SK-N-SH (cell line): ENCODE data around the gene P2RX5. TPM values are rescaled to one million over a fixed set of nuclear protein-coding genes. Genes with fewer than 3 reads are reported as not detected.
A peak's percentile ranks its signal among the peaks of the same experiment; 100 is the strongest.

ENCODE experiments used
- CTCF ChIA-PET: fragments of 300-600, 350-600 bp; formaldehyde crosslinking; extraction: SDS; loops from one replicate; lab custom pipeline; 2021; lab: Yijun Ruan, JAX
- POLR2A ChIA-PET: fragments of 350-600 bp; sonication (Branson Sonifier 250); formaldehyde crosslinking; extraction: SDS; loops from one replicate; lab custom pipeline; 2020; ENCODE audit warnings: antibody characterized with exemption, inconsistent platforms; lab: Yijun Ruan, JAX
- DNase-seq: peaks from one replicate; pipeline ENCODE4 v3.0.0; 2012
- H2AFZ ChIP-seq: fragments of 200-600 bp; sonication (generic); 2 replicates; pipeline ENCODE4 v1.8.1; 2016; ENCODE audit warnings: antibody characterized with exemption, mild to moderate bottlenecking, low read depth
- H3F3A ChIP-seq: fragments of 200-600 bp; sonication (generic); replicated peaks from 2 replicates; pipeline ENCODE3; 2016; ENCODE audit warnings: antibody characterized with exemption, mild to moderate bottlenecking; ENCODE audit not compliant: insufficient read depth
- H3K27ac ChIP-seq, 2 experiments: fragments of 200-500 bp in 1 of 2; fragments of 200-600 bp in 1 of 2; sonication (Bioruptor generic) in 1 of 2; sonication (generic), shearing (Covaris generic) in 1 of 2; 2 replicates each; pipeline versions ENCODE4 v1.5.1 to v1.6.1; 2014 to 2016; ENCODE audit warnings: low read depth in 2 of 2, inconsistent platforms in 1 of 2, low read length in 1 of 2, mild to moderate bottlenecking in 1 of 2, mixed read lengths in 1 of 2
- H3K27me3 ChIP-seq: fragments of 200-600 bp; sonication (generic), shearing (Covaris generic); 2 replicates; pipeline ENCODE4 v1.6.1; 2016; ENCODE audit warnings: mixed run types; ENCODE audit not compliant: insufficient read depth
- H3K36me3 ChIP-seq, 2 experiments: fragments of 200-500 bp in 1 of 2; fragments of 200-600 bp in 1 of 2; sonication (Bioruptor generic) in 1 of 2; sonication (generic) in 1 of 2; replicated peaks in 1 of 2; 2 replicates each; pipeline versions ENCODE3 to v1.5.1; 2014 to 2016; ENCODE audit warnings: low read length in 1 of 2, mild to moderate bottlenecking in 1 of 2; ENCODE audit not compliant: insufficient read depth in 2 of 2, control insufficient read depth in 1 of 2
- H3K4me1 ChIP-seq, 2 experiments: fragments of 200-500 bp in 1 of 2; fragments of 200-600 bp in 1 of 2; sonication (Bioruptor generic) in 1 of 2; sonication (generic), shearing (Covaris generic) in 1 of 2; 2 replicates each; pipeline versions ENCODE4 v1.5.1 to v1.6.1; 2014 to 2016; ENCODE audit warnings: low read depth in 1 of 2, low read length in 1 of 2, mixed run types in 1 of 2; ENCODE audit not compliant: insufficient read depth in 2 of 2, control insufficient read depth in 1 of 2
- H3K4me2 ChIP-seq: fragments of 200-600 bp; sonication (generic), shearing (Covaris generic); 2 replicates; pipeline ENCODE4 v1.6.1; 2017; ENCODE audit warnings: mixed run types
- H3K4me3 ChIP-seq, 2 experiments: fragments of 200-500 bp in 1 of 2; fragments of 200-600 bp in 1 of 2; sonication (Bioruptor generic) in 1 of 2; sonication (generic), shearing (Covaris generic) in 1 of 2; 2 replicates each; pipeline versions ENCODE4 v1.5.1 to v1.8.1; 2014 to 2016; ENCODE audit warnings: low read depth in 2 of 2, inconsistent platforms in 1 of 2, low read length in 1 of 2, mild to moderate bottlenecking in 1 of 2, mixed read lengths in 1 of 2, moderate library complexity in 1 of 2
- H3K79me2 ChIP-seq: fragments of 200-600 bp; sonication (generic); 2 replicates; pipeline ENCODE4 v1.8.1; 2017; ENCODE audit warnings: mild to moderate bottlenecking; ENCODE audit not compliant: insufficient read depth
- H3K9ac ChIP-seq: fragments of 200-600 bp; sonication (generic); 2 replicates; pipeline ENCODE4 v1.6.1; 2017; ENCODE audit warnings: mixed run types
- H3K9me2 ChIP-seq: fragments of 200-600 bp; sonication (generic); 2 replicates; pipeline ENCODE4 v1.6.1; 2017; ENCODE audit warnings: mixed run types
- H3K9me3 ChIP-seq: fragments of 200-600 bp; sonication (generic); 2 replicates; pipeline ENCODE4 v1.6.1; 2017; ENCODE audit warnings: mixed run types, mild to moderate bottlenecking, moderate library complexity
- H4K20me1 ChIP-seq: fragments of 200-600 bp; sonication (generic); 2 replicates; pipeline ENCODE4 v1.6.1; 2017; ENCODE audit warnings: mild to moderate bottlenecking, mixed run types; ENCODE audit not compliant: insufficient read depth
- CHD2 ChIP-seq: fragments of 150-350 bp; IDR thresholded peaks from 2 replicates; pipeline ENCODE4 v1.6.1; 2018; ENCODE audit warnings: low read length; ENCODE audit not compliant: partially characterized antibody
- EZH2phosphoT487 ChIP-seq: fragments of 200-600 bp; sonication (generic); IDR thresholded peaks from 2 replicates; pipeline ENCODE4 v1.6.1; 2017; ENCODE audit warnings: low read depth, mixed run types, mild to moderate bottlenecking, antibody characterized with exemption, moderate library complexity, borderline replicate concordance
- FOSL2 ChIP-seq: IDR thresholded peaks from 2 replicates; pipeline ENCODE4 v1.4.0; 2012; ENCODE audit warnings: low read depth, mild to moderate bottlenecking, moderate library complexity, borderline replicate concordance
- FOXJ3 ChIP-seq: sonication (generic); formaldehyde crosslinking; IDR thresholded peaks from 2 replicates; pipeline ENCODE4 v1.5.1; 2020; ENCODE audit warnings: mild to moderate bottlenecking, missing genetic modification reagents
- FOXM1 ChIP-seq: IDR thresholded peaks from 2 replicates; pipeline ENCODE4 v1.4.0; 2012; ENCODE audit warnings: low read depth, mild to moderate bottlenecking
- GABPA ChIP-seq: IDR thresholded peaks from 2 replicates; pipeline ENCODE4 v1.4.0; 2012; ENCODE audit warnings: low read depth, mild to moderate bottlenecking
- GATA2 ChIP-seq: sonication (generic); formaldehyde crosslinking; IDR thresholded peaks from 2 replicates; pipeline ENCODE4 v1.5.0; 2020; ENCODE audit warnings: mild to moderate bottlenecking, missing genetic modification reagents
- MXI1 ChIP-seq: IDR thresholded peaks from 2 replicates; pipeline ENCODE4 v1.6.1; 2012; ENCODE audit warnings: mild to moderate bottlenecking, low read depth, low read length, improper control_type of control experiment
- NFIC ChIP-seq: IDR thresholded peaks from 2 replicates; pipeline ENCODE4 v1.4.0; 2012; ENCODE audit warnings: borderline replicate concordance
- RCOR1 ChIP-seq: fragments of 150-350 bp; IDR thresholded peaks from 2 replicates; pipeline ENCODE4 v1.6.1; 2017; ENCODE audit warnings: antibody characterized with exemption, low read length
- SMC3 ChIP-seq: IDR thresholded peaks from 2 replicates; pipeline ENCODE4 v1.6.1; 2012; ENCODE audit warnings: low read depth, low read length, improper control_type of control experiment
- TEAD4 ChIP-seq: IDR thresholded peaks from 2 replicates; pipeline ENCODE4 v1.4.0; 2012; ENCODE audit warnings: mild to moderate bottlenecking, borderline replicate concordance; ENCODE audit not compliant: insufficient read depth
- WGBS: methylation state at CpG from one replicate; pipeline ENCODE4 v1.1.6; 2017; ENCODE audit warnings: low lambda C conversion rate; 5-methylcytosine and 5-hydroxymethylcytosine counted together
- polyA plus RNA-seq, 3 experiments: library from polyadenylated mRNA; depleted of rRNA; stranded (reverse); fragments of >200 nt; gene quantifications; 2 replicates each; pipeline ENCODE4 v1.2.3, GENCODE V29; 2012
- TF ChIP-seq, protein P1 (sequence below): IDR thresholded peaks from 2 replicates; pipeline ENCODE4 v1.6.1; 2012; ENCODE audit warnings: mild to moderate bottlenecking, low read depth, low read length, moderate library complexity
- TF ChIP-seq, protein P2 (sequence below): IDR thresholded peaks from 2 replicates; pipeline ENCODE4 v1.4.0; 2012; ENCODE audit warnings: low read depth
- TF ChIP-seq, protein P3 (sequence below): fragments of 200-600 bp; sonication (generic); IDR thresholded peaks from 2 replicates; pipeline ENCODE4 v1.6.1; 2017; ENCODE audit warnings: antibody characterized with exemption, mild to moderate bottlenecking, moderate library complexity
- TF ChIP-seq, protein P4 (sequence below): fragments of 150-350 bp; IDR thresholded peaks from 2 replicates; pipeline ENCODE4 v1.6.1; 2016; ENCODE audit warnings: mild to moderate bottlenecking, low read depth, low read length

P2RX5 gene
- polyA plus RNA-seq, 1 of the 3 experiments (the other 2 are of a cell fraction), result 0.97 TPM

DNA sequence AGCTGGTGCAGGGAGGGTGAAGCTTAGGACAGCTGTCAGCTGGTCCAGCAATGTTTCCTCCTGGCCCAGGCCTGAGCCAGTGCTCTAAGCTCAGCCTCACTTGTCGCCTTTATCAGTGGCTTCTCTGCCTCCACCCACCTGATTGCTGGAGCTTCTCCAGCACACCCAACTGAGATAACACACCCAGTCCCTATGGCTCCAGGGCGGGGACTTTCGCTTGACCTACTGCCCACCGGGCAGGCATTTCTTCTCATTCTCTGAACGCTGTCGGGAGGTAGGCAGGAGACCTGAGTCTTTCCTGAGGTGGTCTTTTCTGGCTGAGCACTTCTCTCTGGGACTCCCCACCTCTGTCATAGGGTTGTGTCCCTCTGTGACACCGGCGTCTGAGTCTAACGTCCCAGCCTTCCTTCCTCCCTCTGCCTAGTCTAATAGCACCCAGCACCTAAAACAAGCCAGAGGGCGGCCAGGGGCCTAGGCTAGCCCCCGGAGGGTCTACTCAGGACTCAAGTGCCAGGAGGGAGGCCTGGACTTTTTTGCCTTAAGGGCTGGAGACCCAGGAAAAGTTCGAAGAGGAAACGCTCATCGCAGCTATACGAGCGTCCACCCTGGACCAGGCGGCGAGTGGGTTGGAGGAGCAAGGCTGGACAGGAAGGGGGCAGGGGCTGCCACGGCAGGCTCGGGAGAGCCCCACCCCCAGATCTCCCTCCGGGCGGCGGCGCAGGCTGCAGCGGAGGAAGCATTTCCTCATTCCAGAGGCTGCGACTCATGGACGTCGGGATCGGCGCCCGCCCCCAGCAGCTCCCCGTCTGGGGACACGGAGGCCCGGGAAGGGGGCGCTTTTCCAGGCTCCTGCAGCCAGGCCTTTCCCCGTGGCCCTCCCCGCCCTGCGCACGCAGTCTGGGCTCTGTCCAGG is 28.3 kb downstream of the P2RX5 start (continued):
- TF ChIP-seq, protein P1, sequence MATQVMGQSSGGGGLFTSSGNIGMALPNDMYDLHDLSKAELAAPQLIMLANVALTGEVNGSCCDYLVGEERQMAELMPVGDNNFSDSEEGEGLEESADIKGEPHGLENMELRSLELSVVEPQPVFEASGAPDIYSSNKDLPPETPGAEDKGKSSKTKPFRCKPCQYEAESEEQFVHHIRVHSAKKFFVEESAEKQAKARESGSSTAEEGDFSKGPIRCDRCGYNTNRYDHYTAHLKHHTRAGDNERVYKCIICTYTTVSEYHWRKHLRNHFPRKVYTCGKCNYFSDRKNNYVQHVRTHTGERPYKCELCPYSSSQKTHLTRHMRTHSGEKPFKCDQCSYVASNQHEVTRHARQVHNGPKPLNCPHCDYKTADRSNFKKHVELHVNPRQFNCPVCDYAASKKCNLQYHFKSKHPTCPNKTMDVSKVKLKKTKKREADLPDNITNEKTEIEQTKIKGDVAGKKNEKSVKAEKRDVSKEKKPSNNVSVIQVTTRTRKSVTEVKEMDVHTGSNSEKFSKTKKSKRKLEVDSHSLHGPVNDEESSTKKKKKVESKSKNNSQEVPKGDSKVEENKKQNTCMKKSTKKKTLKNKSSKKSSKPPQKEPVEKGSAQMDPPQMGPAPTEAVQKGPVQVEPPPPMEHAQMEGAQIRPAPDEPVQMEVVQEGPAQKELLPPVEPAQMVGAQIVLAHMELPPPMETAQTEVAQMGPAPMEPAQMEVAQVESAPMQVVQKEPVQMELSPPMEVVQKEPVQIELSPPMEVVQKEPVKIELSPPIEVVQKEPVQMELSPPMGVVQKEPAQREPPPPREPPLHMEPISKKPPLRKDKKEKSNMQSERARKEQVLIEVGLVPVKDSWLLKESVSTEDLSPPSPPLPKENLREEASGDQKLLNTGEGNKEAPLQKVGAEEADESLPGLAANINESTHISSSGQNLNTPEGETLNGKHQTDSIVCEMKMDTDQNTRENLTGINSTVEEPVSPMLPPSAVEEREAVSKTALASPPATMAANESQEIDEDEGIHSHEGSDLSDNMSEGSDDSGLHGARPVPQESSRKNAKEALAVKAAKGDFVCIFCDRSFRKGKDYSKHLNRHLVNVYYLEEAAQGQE, result no peak
- TF ChIP-seq GATA2 (CRISPR knock-in tag) (no peak; the same call in 1 of the 2 replicates), CHD2 (no peak), TEAD4 (peak; percentile 46; the same call in 1 of the 2 replicates), NFIC (0 out of 2 replicates have a peak, but pooled peaks have one; percentile 1), FOXM1 (no peak), MXI1 (peak; percentile 46)
- TF ChIP-seq, protein P2, sequence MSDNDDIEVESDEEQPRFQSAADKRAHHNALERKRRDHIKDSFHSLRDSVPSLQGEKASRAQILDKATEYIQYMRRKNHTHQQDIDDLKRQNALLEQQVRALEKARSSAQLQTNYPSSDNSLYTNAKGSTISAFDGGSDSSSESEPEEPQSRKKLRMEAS, result peak; percentile 30; the same call in 1 of the 2 replicates
- TF ChIP-seq, protein P3, sequence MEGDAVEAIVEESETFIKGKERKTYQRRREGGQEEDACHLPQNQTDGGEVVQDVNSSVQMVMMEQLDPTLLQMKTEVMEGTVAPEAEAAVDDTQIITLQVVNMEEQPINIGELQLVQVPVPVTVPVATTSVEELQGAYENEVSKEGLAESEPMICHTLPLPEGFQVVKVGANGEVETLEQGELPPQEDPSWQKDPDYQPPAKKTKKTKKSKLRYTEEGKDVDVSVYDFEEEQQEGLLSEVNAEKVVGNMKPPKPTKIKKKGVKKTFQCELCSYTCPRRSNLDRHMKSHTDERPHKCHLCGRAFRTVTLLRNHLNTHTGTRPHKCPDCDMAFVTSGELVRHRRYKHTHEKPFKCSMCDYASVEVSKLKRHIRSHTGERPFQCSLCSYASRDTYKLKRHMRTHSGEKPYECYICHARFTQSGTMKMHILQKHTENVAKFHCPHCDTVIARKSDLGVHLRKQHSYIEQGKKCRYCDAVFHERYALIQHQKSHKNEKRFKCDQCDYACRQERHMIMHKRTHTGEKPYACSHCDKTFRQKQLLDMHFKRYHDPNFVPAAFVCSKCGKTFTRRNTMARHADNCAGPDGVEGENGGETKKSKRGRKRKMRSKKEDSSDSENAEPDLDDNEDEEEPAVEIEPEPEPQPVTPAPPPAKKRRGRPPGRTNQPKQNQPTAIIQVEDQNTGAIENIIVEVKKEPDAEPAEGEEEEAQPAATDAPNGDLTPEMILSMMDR, result peak; percentile 25; the same call in 1 of the 2 replicates

DNA sequence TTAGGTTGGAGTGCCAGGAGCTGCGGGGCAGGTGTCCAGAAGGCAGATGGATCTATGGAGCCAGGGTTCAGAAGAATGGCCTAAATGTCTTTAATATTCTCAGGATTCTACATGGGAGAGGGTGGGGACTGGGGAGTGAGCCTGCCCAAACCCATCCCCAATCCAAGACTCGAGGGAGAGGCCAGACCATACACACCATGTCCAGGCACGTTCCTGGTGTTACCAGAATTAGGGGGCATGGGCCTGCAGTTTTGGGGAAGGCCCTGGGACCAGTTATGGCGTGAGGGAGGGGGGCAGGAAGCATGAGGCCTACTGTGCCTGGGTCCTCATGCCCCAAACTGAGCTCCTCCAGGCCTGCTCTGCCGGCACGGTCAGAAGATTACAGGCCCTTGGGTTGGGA is 29.4 kb downstream of the P2RX5 start:
- Histone ChIP-seq H3K4me2 (peak overlapping the region; percentile 100), H3K36me3 (peaks cover 23 to 25% of the 10 kb centered on the region in 2 experiments), H3F3A (peaks cover 20% of the 10 kb centered on the region), H3K9me2 (no peaks in the 10 kb centered on the region), H3K4me3 (peak overlapping the region in 1 of 2 experiments; percentile 96; a peak in 2 of 4 replicates), H4K20me1 (peaks cover 39% of the 10 kb centered on the region), H3K27ac (peak overlapping the region in 1 of 2 experiments; percentile 24; a peak in 1 of 4 replicates), H2AFZ (no peak overlapping the region), H3K27me3 (no peaks in the 10 kb centered on the region), H3K79me2 (peaks cover 62% of the 10 kb centered on the region), H3K9me3 (no peaks in the 10 kb centered on the region), H3K4me1 (peaks cover 0 to 20% of the 10 kb centered on the region in 2 experiments; a peak in 1 of 4 replicates), H3K9ac (peak overlapping the region; percentile 33; the same call in 1 of the 2 replicates)
- CTCF ChIA-PET, result interaction anchor here (1.0 to 3.0 kb wide), 5 partner anchors 8 to 618 kb away, joined by 3 to 14 read pairs (median 5); partner anchors contain the start of gene P2RX5
- 90% methylated on average over 2 of the region's 6 CpGs for WGBS
- DNase-seq, result no peak
- POLR2A ChIA-PET, result interaction anchor here (0.5 to 2.2 kb wide), 2 partner anchors 30 to 621 kb away, joined by 3 to 10 read pairs; partner anchors contain the start of genes CTNS and SHPK
- TF ChIP-seq SMC3, result no peak
- no peak for TF ChIP-seq EZH2phosphoT487
- TF ChIP-seq, protein P4, sequence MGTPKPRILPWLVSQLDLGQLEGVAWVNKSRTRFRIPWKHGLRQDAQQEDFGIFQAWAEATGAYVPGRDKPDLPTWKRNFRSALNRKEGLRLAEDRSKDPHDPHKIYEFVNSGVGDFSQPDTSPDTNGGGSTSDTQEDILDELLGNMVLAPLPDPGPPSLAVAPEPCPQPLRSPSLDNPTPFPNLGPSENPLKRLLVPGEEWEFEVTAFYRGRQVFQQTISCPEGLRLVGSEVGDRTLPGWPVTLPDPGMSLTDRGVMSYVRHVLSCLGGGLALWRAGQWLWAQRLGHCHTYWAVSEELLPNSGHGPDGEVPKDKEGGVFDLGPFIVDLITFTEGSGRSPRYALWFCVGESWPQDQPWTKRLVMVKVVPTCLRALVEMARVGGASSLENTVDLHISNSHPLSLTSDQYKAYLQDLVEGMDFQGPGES, result no peak
- TF ChIP-seq FOSL2, result no peak
- no peak for TF ChIP-seq RCOR1
- no peak for TF ChIP-seq GABPA
- no peak for TF ChIP-seq GATA2 (CRISPR knock-in tag)
- TF ChIP-seq FOXJ3 (CRISPR knock-in tag), result no peak
- TF ChIP-seq NFIC, result no peak
- TF ChIP-seq, protein P1, result no peak
